ENCODE results near the gene ARPIN.

DNA sequence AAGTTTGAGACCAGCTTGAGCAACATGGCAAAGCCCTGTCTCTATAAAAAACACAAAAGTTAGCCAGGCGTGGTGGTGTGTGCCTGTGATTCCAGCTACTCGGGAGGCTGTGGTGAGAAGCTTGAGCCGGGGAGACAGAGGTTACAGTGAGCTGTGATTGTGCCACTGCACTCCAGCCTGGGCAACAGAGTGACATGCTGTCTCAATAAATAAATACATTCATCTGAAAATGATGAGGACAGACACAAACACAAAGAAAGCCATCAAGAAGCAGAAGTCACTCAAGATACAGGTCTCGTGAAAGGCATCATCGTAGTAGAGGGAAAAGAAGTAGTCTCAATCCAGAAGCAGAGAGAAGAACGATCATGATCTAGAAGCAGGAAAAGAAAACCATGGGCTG lies 37.0 kb downstream of the ARPIN start:
- no peak for TF ChIP-seq SUZ12 (IDR thresholded peaks at IDR 0.05)
- TF ChIP-seq SP1 (IDR thresholded peaks at IDR 0.05): no peak
- TF ChIP-seq CTBP1 (IDR thresholded peaks at IDR 0.05; ENCODE audit: borderline replicate concordance): no peak
- TF ChIP-seq FOXM1 (IDR thresholded peaks at IDR 0.05; ENCODE audit: borderline replicate concordance): no peak
- TF ChIP-seq NFRKB (IDR thresholded peaks at IDR 0.05): no peak
- no peak for TF ChIP-seq PKNOX1 (IDR thresholded peaks at IDR 0.05)
- TF ChIP-seq L3MBTL2 (conservative IDR thresholded peaks at IDR 0.05): no peak
- TF ChIP-seq ZNF384 (IDR thresholded peaks at IDR 0.05): no peak
- TF ChIP-seq FOXA1 (IDR thresholded peaks at IDR 0.05): no peak
- TF ChIP-seq BHLHE40 (IDR thresholded peaks at IDR 0.05; ENCODE audit: borderline replicate concordance): no peak
- TF ChIP-seq ELF4 (IDR thresholded peaks at IDR 0.05): no peak
